Naive thymus-derived CD4-positive, alpha-beta T cell (primary cell): Measurements from ENCODE around the gene ZG16B. TPM values are rescaled to one million over a fixed set of nuclear protein-coding genes. Genes with fewer than 3 reads are reported as not detected.
A peak's percentile ranks its signal among the peaks of the same experiment; 100 is the strongest.

Experiments
- ATAC-seq: fragments of 150-1000 bp; cut with Tn5 transposase; 2 replicates; pipeline ENCODE4 v1.10.0; 2021; ENCODE audit warnings: mild to moderate bottlenecking, moderate library complexity
- CTCF ChIA-PET: fragments of 350-600 bp; sonication (Branson Sonifier 250); formaldehyde crosslinking; loops from one replicate; lab custom pipeline; 2021; ENCODE audit warnings: antibody characterized with exemption; lab: Charles Lee
- POLR2A ChIA-PET: fragments of 350-600 bp; sonication (Branson Sonifier 250); formaldehyde crosslinking; loops from one replicate; lab custom pipeline; 2021; ENCODE audit warnings: antibody characterized with exemption, inconsistent platforms; lab: Charles Lee
- DNase-seq, 9 donors: peaks; one replicate each; pipeline versions ENCODE4 v3.0.0 to v3.0.0-alpha.2; 2020 to 2022; ENCODE audit warnings: mixed read lengths in 1 of 9
- H3K27ac ChIP-seq: one replicate; pipeline ENCODE4 v1.7.0; 2013; ENCODE audit warnings: mild to moderate bottlenecking, low read depth, low read length, moderate library complexity
- H3K27me3 ChIP-seq, 2 donors: one replicate each; pipeline ENCODE4 v1.7.0; 2013; ENCODE audit warnings: low read length in 2 of 2, mild to moderate bottlenecking in 2 of 2, moderate library complexity in 2 of 2; ENCODE audit not compliant: control insufficient read depth in 2 of 2, insufficient read depth in 2 of 2
- H3K36me3 ChIP-seq, 3 experiments: 1 replicate in 2 of 3; 2 replicates in 1 of 3; pipeline ENCODE4 v1.7.0; 2013; ENCODE audit warnings: low read length in 3 of 3, mild to moderate bottlenecking in 3 of 3, moderate library complexity in 1 of 3; ENCODE audit not compliant: insufficient read depth in 3 of 3, control insufficient read depth in 2 of 3
- H3K4me1 ChIP-seq, 2 donors: one replicate each; pipeline ENCODE4 v1.7.0; 2013; ENCODE audit warnings: low read length in 2 of 2, mild to moderate bottlenecking in 2 of 2, moderate library complexity in 1 of 2; ENCODE audit not compliant: control insufficient read depth in 2 of 2, insufficient read depth in 2 of 2
- H3K4me3 ChIP-seq: 2 replicates; pipeline ENCODE4 v1.7.0; 2013; ENCODE audit warnings: mild to moderate bottlenecking, low read length
- H3K9me3 ChIP-seq, 3 experiments: 1 replicate in 2 of 3; 2 replicates in 1 of 3; pipeline ENCODE4 v1.7.0; 2013; ENCODE audit warnings: low read length in 3 of 3; ENCODE audit not compliant: control insufficient read depth in 2 of 3
- H3K27ac Mint-ChIP-seq, 9 donors: one replicate each; pipeline ENCODE4 v1.8.0; 2020 to 2022; ENCODE audit warnings: mixed read lengths in 9 of 9, mild to moderate bottlenecking in 8 of 9, moderate library complexity in 5 of 9, inconsistent platforms in 2 of 9
- H3K27me3 Mint-ChIP-seq, 5 donors: one replicate each; pipeline ENCODE4 v1.8.0; 2021 to 2022; ENCODE audit warnings: mixed read lengths in 5 of 5, mild to moderate bottlenecking in 1 of 5
- H3K36me3 Mint-ChIP-seq, 5 donors: one replicate each; pipeline ENCODE4 v1.8.0; 2020 to 2022; ENCODE audit warnings: mixed read lengths in 5 of 5, mild to moderate bottlenecking in 3 of 5, inconsistent platforms in 1 of 5
- H3K4me1 Mint-ChIP-seq, 7 donors: one replicate each; pipeline ENCODE4 v1.8.0; 2020 to 2022; ENCODE audit warnings: mixed read lengths in 7 of 7, mild to moderate bottlenecking in 3 of 7, inconsistent platforms in 1 of 7
- H3K4me3 Mint-ChIP-seq, 10 donors: one replicate each; pipeline ENCODE4 v1.8.0; 2020 to 2022; ENCODE audit warnings: mild to moderate bottlenecking in 10 of 10, mixed read lengths in 10 of 10, moderate library complexity in 6 of 10, inconsistent platforms in 2 of 10
- H3K9me3 Mint-ChIP-seq, 11 donors: one replicate each; pipeline ENCODE4 v1.8.0; 2020 to 2022; ENCODE audit warnings: mixed read lengths in 11 of 11, mild to moderate bottlenecking in 4 of 11, inconsistent platforms in 1 of 11, moderate library complexity in 1 of 11
- intact Hi-C, 2 donors: fragments of 100-400 bp; cut with micrococcal nuclease; formaldehyde crosslinking; loops; one replicate each; pipeline ENCODE4 v1.15.1; 2023
- polyA plus RNA-seq, 2 donors: library from polyadenylated mRNA; unstranded; fragments of 300-500 nt; fragmentation: Illumina TruSeq; gene quantifications; one replicate each; pipeline ENCODE4 v1.2.3, GENCODE V29; 2021
- total RNA-seq, 6 experiments: library from RNA in 5 of 6; stranded (reverse) in 5 of 6; gene quantifications; 1 replicate in 5 of 6; 2 replicates in 1 of 6; pipeline ENCODE4 v1.2.3 and lab custom pipeline; 2021 to 2026

The ZG16B gene
- total and polyA plus RNA-seq, 7 experiments from 2014 or later: 2.3 to 17.2 TPM; not detected in 5

DNA sequence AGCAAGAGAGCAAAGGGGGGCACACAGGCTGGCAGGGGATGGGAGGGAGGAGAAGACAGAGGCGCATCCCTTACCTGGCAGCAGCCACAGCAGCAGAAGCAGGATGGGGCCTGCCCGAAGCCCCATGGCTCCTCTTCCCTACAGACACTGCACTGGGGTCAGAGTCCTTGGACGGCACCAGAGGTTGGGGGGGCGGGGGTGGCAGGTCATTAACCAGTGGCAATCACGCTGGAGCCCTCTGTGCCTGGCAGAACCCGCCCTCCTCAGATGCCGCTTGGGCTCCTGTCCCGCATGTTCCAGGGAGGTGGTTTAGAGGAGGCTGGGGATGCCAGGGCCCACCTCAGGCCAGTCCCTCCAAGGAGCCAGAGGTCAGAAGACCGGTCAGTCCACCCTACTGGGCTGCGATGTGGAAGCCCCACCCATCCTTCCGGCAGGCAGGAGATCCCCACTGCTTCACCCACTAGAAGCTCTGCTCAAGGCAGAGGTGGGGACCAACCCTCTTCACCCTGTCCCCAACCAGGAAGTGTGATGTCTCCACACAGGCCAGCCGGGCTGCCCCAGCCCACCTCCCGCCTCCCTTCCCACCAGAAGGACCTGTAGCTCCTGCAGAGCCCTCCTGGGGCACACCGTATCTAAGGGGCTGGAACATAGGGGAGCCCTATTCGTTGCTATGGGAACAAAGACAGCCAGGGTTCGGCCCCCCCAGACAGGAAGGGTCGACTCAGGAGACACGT, 11.7 kb downstream of the ZG16B start:
- peaks cover 30 to 37% of the 10 kb centered on the region in 2 donors for H3K4me1 ChIP-seq
- Mint-ChIP-seq H3K4me1 (peaks cover 13 to 48% (median 29%) of the 10 kb centered on the region in 7 donors), H3K36me3 (no peaks in the 10 kb centered on the region), H3K27me3 (peaks cover 0 to 5% (median 0%) of the 10 kb centered on the region in 5 donors), H3K4me3 (peak overlapping the region in 8 of 10 donors; percentile 46 to 75 (median 54)), H3K27ac (peak overlapping the region in 7 of 9 donors; percentile 38 to 92 (median 86)), H3K9me3 (no peaks in the 10 kb centered on the region)
- POLR2A ChIA-PET: no interaction called here
- H3K4me3 ChIP-seq: peak overlapping the region; percentile 51
- no peaks in the 10 kb centered on the region for H3K36me3 ChIP-seq
- no peaks in the 10 kb centered on the region for H3K9me3 ChIP-seq
- H3K27me3 ChIP-seq: no peaks in the 10 kb centered on the region
- CTCF ChIA-PET: interaction anchor here (1.1 kb wide), 1 partner anchor 26 kb away, joined by 6 read pairs; no protein-coding TSS in a partner anchor
- no peak for DNase-seq
- H3K27ac ChIP-seq: peak overlapping the region; percentile 53
- peak; percentile 45 for ATAC-seq
- intact Hi-C loops: loop anchor here in 1 of 2 donors (1.0 kb wide), 1 partner anchor 27 kb away; no protein-coding TSS in a partner anchor

DNA sequence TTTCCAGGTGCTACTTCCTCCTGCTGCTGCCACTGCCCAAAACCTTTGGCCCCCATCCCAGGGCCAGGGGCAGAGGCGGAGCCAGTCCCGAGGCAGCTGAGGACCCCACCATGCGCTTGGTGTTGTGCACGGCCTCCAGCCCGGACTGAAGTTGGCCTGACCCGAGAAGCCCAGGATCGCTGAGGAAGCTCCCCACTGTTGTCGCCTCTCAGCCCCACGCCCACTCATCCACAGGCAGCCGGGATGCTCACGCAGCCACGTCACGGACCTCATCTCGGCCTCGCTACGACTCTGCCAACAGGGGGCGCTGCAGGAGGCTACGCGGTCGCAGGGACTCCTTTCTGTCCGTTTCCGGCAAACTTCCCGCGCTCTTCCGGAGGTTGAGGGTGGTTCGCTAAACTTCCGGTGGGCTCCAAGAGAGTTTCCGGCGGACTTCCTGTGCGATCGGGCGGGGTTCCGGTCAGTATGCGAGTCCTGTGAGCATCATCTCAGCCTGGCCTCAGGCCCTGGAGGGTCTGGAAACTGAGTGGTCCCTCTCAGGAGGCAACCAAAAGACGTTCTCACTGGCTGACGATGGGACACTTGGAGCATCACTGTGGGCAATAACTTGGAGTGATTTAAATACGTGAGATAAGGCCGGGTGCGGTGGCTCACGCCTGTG, 12.4 kb downstream of the ZG16B start:
- Histone ChIP-seq H3K27ac (peak overlapping the region; percentile 53), H3K9me3 (no peaks in the 10 kb centered on the region), H3K4me3 (peak overlapping the region; percentile 51), H3K36me3 (no peaks in the 10 kb centered on the region), H3K4me1 (peaks cover 30 to 37% of the 10 kb centered on the region in 2 donors), H3K27me3 (no peaks in the 10 kb centered on the region)
- H3K27me3 Mint-ChIP-seq: no peaks in the 10 kb centered on the region
- peak overlapping the region; percentile 75 to 95 (median 88) for H3K27ac Mint-ChIP-seq
- no peaks in the 10 kb centered on the region for H3K9me3 Mint-ChIP-seq
- intact Hi-C loops: loop anchor here in 1 of 2 donors (1.0 kb wide), 1 partner anchor 26 kb away; no protein-coding TSS in a partner anchor
- H3K36me3 Mint-ChIP-seq: no peaks in the 10 kb centered on the region
- ChIA-PET POLR2A (interaction anchor here (0.7 kb wide), 1 partner anchor 66 kb away, joined by 3 read pairs; no protein-coding TSS in a partner anchor), CTCF (interaction anchor here (1.1 kb wide), 1 partner anchor 26 kb away, joined by 6 read pairs; no protein-coding TSS in a partner anchor)
- H3K4me1 Mint-ChIP-seq: peaks cover 11 to 51% (median 30%) of the 10 kb centered on the region in 7 donors
- ATAC-seq (peak; percentile 78), DNase-seq (peak; percentile 41 to 73 (median 56))
- H3K4me3 Mint-ChIP-seq: peak overlapping the region; percentile 46 to 75 (median 60)

DNA sequence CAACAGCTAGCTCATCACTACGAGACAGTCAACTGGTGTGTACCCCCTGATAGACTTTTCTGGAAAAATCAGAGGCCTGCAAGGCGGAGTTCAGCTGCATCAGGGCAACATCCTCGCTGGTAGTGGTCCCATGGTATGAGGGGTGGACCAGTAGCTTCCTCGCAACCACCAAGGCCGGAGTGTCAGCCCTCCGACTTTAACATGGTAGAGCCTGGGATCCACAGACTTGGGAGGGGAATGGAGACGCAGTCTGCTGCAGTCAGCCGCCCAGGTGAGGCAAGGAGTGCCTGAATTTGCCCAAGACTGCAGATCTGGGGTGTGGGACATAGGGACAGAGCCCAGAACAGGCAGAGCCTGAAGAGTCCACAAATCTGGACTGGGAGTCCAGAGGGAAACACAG, 13.4 kb downstream of the ZG16B start:
- H3K9me3 ChIP-seq: no peaks in the 10 kb centered on the region
- intact Hi-C loops: no loop called here
- no peaks in the 10 kb centered on the region for H3K27me3 Mint-ChIP-seq
- H3K27ac ChIP-seq: no peak overlapping the region
- peak overlapping the region in 7 of 9 donors; percentile 41 to 85 (median 59) for H3K27ac Mint-ChIP-seq
- no peak for ATAC-seq
- peaks cover 30 to 37% of the 10 kb centered on the region in 2 donors for H3K4me1 ChIP-seq
- ChIA-PET CTCF (no interaction called here), POLR2A (interaction anchor here (0.7 kb wide), 1 partner anchor 65 kb away, joined by 3 read pairs; no protein-coding TSS in a partner anchor)
- peaks cover under 1 to 45% (median 27%) of the 10 kb centered on the region in 7 donors for H3K4me1 Mint-ChIP-seq
- no peaks in the 10 kb centered on the region for H3K36me3 ChIP-seq
- no peak for DNase-seq
- H3K9me3 Mint-ChIP-seq: peaks cover 0 to 4% (median 0%) of the 10 kb centered on the region in 11 donors
- H3K4me3 Mint-ChIP-seq: no peak overlapping the region
- no peaks in the 10 kb centered on the region for H3K27me3 ChIP-seq
- no peaks in the 10 kb centered on the region for H3K36me3 Mint-ChIP-seq
- no peak overlapping the region for H3K4me3 ChIP-seq

DNA sequence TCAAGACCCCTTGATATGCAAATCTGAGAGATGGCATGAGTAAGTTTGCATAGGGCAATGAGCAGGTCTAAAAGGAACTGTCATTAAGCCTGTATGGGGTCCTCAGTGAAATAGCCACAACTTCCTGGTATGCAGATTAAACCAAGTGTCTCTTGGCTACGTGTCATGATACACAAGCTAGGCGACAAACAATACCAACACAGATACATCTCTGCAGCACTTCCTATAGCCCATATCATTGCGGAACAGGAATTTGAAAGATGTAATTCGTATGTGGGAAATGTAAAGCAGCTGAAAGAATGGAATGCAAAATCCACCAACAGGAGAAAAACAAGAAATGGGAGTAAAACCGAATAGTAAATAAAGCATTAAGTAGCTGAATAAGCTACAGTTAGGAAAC, 15.0 kb downstream of the ZG16B start:
- H3K27ac Mint-ChIP-seq: peak overlapping the region in 6 of 9 donors; percentile 13 to 75 (median 31)
- CTCF ChIA-PET: interaction anchor here (0.9 kb wide), 1 partner anchor 23 kb away, joined by 3 read pairs; no protein-coding TSS in a partner anchor
- Histone ChIP-seq H3K4me1 (peaks cover 25 to 29% of the 10 kb centered on the region in 2 donors), H3K9me3 (no peaks in the 10 kb centered on the region), H3K27ac (no peak overlapping the region), H3K36me3 (no peaks in the 10 kb centered on the region), H3K27me3 (no peaks in the 10 kb centered on the region), H3K4me3 (no peak overlapping the region)
- no peak for ATAC-seq
- no peak overlapping the region for H3K4me3 Mint-ChIP-seq
- POLR2A ChIA-PET: interaction anchor here (0.7 kb wide), 1 partner anchor 135 kb away, joined by 3 read pairs; the partner anchor contains the start of gene PKMYT1
- H3K9me3 Mint-ChIP-seq: peaks cover 0 to 4% (median 0%) of the 10 kb centered on the region in 11 donors
- H3K27me3 Mint-ChIP-seq: peaks cover 3 to 9% (median 5%) of the 10 kb centered on the region in 5 donors
- DNase-seq: no peak
- intact Hi-C loops: no loop called here
- peaks cover 0 to 29% (median 21%) of the 10 kb centered on the region in 7 donors for H3K4me1 Mint-ChIP-seq
- no peaks in the 10 kb centered on the region for H3K36me3 Mint-ChIP-seq

DNA sequence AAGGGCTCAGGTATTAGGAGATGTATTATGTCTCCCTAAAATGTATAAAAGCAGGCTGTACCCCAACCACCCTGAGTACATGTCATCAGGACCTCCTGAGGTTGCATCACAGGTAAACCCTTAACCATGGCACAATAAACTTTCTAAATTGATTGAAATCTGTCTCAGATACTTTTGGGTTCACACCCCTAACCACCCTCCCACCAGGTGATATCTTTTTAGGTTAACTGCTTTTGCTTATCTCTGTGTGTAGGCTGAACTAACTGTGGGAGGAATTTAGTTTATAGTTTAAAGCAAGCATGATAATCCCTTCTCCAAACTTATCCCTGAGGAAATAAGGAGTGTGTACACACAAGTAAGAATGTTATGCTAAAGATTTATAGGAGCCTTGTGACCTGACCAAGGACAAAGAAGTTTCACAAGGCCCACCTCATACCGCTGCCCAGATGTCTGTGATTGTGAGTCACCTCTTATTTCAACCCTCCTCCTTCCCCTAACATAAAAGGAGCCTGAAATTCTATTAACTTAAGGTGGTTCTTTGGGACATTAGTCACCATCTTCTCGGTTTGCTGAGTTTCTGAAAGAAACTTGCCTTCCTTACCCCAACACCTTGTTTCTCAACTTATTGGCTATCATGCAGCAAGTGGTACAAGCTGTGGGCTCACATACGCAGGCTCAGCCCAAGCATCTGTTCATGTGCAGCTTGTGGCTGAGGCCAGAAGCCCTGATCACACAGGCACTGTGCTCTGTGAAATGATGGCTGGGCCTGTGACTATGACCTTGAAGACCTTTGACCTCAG, 16.6 kb downstream of the ZG16B start:
- H3K4me1 ChIP-seq: peaks cover 11 to 17% of the 10 kb centered on the region in 2 donors
- H3K27ac ChIP-seq: no peak overlapping the region
- Mint-ChIP-seq H3K27ac (peak overlapping the region in 1 of 9 donors; percentile 9), H3K27me3 (peaks cover 3 to 9% (median 8%) of the 10 kb centered on the region in 5 donors), H3K4me3 (no peak overlapping the region), H3K4me1 (peaks cover 0 to 18% (median 14%) of the 10 kb centered on the region in 7 donors), H3K9me3 (peaks cover 0 to 4% (median 0%) of the 10 kb centered on the region in 11 donors), H3K36me3 (no peaks in the 10 kb centered on the region)
- no peak overlapping the region for H3K4me3 ChIP-seq
- POLR2A ChIA-PET: no interaction called here
- no peaks in the 10 kb centered on the region for H3K27me3 ChIP-seq
- ATAC-seq (peak; percentile 32), DNase-seq (no peak)
- CTCF ChIA-PET: no interaction called here
- intact Hi-C loops: no loop called here
- no peaks in the 10 kb centered on the region for H3K9me3 ChIP-seq
- H3K36me3 ChIP-seq: no peaks in the 10 kb centered on the region
